ENCODE measurements around the gene ANAPC1. TPM values are rescaled to one million over a fixed set of nuclear protein-coding genes. Genes with fewer than 3 reads are reported as not detected.

The ANAPC1 gene
- total and polyA plus RNA-seq, 2 experiments from 2014 or later: 17.8 to 175 TPM

GRCh38 chr2:111927723-111928122, 43.7 kb upstream of the ANAPC1 start:
- TF ChIP-seq CREB1 (CRISPR knock-in tag; IDR thresholded peaks at IDR 0.05; ENCODE audit: low read depth) (no peak), CTCF (conservative IDR thresholded peaks at IDR 0.05; ENCODE audit: low read depth in 2 of 2) (no peak)
- H3K27me3 Mint-ChIP-seq (ENCODE audit: insufficient read depth, low read depth, poor library complexity): peaks cover 5% of the 10 kb centered on the region
- H3K36me3 Mint-ChIP-seq (ENCODE audit: low read depth): peaks cover 18% of the 10 kb centered on the region
- Histone ChIP-seq H3K9me2 (ENCODE audit: insufficient read depth) (no peaks in the 10 kb centered on the region), H3K4me3 (no peak overlapping the region), H3K36me3 (ENCODE audit: insufficient read depth) (no peaks in the 10 kb centered on the region), H3K27ac (ENCODE audit: low read depth) (no peak overlapping the region), H3K79me2 (replicated peaks; ENCODE audit: insufficient read depth) (no peaks in the 10 kb centered on the region), H3F3A (replicated peaks; ENCODE audit: low read depth) (no peaks in the 10 kb centered on the region), H3K4me2 (no peak overlapping the region), H3K27me3 (ENCODE audit: insufficient read depth) (no peaks in the 10 kb centered on the region), H3K4me1 (ENCODE audit: insufficient read depth) (no peaks in the 10 kb centered on the region), H4K20me1 (replicated peaks; ENCODE audit: insufficient read depth) (no peaks in the 10 kb centered on the region), H2AFZ (no peak overlapping the region)
- no peak overlapping the region for H3K4me3 Mint-ChIP-seq
- peaks cover 10% of the 10 kb centered on the region for H3K4me1 Mint-ChIP-seq
- ATAC-seq (no peak), DNase-seq (ENCODE audit: low spot score) (no peak)
- H3K9me3 Mint-ChIP-seq: no peaks in the 10 kb centered on the region; the same call in 2 of the 3 replicates
- no peak overlapping the region for H3K27ac Mint-ChIP-seq

GRCh38 chr2:111924617-111925107, 40.7 kb upstream of the ANAPC1 start:
- Histone ChIP-seq H3F3A (replicated peaks; ENCODE audit: low read depth) (no peaks in the 10 kb centered on the region), H3K4me1 (ENCODE audit: insufficient read depth) (no peaks in the 10 kb centered on the region), H3K36me3 (ENCODE audit: insufficient read depth) (no peaks in the 10 kb centered on the region), H2AFZ (no peak overlapping the region), H3K9me2 (ENCODE audit: insufficient read depth) (no peaks in the 10 kb centered on the region), H3K27ac (ENCODE audit: low read depth) (no peak overlapping the region), H3K79me2 (replicated peaks; ENCODE audit: insufficient read depth) (no peaks in the 10 kb centered on the region), H3K4me3 (no peak overlapping the region), H3K27me3 (ENCODE audit: insufficient read depth) (no peaks in the 10 kb centered on the region), H4K20me1 (replicated peaks; ENCODE audit: insufficient read depth) (no peaks in the 10 kb centered on the region), H3K4me2 (no peak overlapping the region)
- TF ChIP-seq STAT1 (IDR thresholded peaks at IDR 0.05; ENCODE audit: unreplicated experiment) (no peak), ZNF114 (CRISPR knock-in tag; IDR thresholded peaks at IDR 0.05) (no peak), EZH2 (IDR thresholded peaks at IDR 0.05; ENCODE audit: low read depth, unreplicated experiment) (no peak), POLR2AphosphoS5 (IDR thresholded peaks at IDR 0.05; ENCODE audit: low read depth) (no peak)
- no peak overlapping the region for H3K27ac Mint-ChIP-seq
- 0 out of 3 replicates have a peak, but pooled peaks cover 3% of the 10 kb centered on the region for H3K36me3 Mint-ChIP-seq (ENCODE audit: low read depth)
- peaks cover 6% of the 10 kb centered on the region for H3K27me3 Mint-ChIP-seq (ENCODE audit: insufficient read depth, low read depth, poor library complexity)
- H3K4me1 Mint-ChIP-seq: peaks cover 12% of the 10 kb centered on the region; the same call in 2 of the 3 replicates
- no peak for ATAC-seq
- H3K9me3 Mint-ChIP-seq: no peaks in the 10 kb centered on the region
- H3K4me3 Mint-ChIP-seq: no peak overlapping the region
- DNase-seq (ENCODE audit: low spot score): no peak

- Mint-ChIP-seq H3K4me1 (0 out of 3 replicates have a peak, but pooled peaks cover 7% of the 10 kb centered on the region), H3K27me3 (ENCODE audit: insufficient read depth, low read depth, poor library complexity) (peaks cover 3% of the 10 kb centered on the region), H3K9me3 (no peaks in the 10 kb centered on the region), H3K4me3 (no peak overlapping the region), H3K36me3 (ENCODE audit: low read depth) (no peaks in the 10 kb centered on the region), H3K27ac (no peak overlapping the region)
- Histone ChIP-seq H3K4me1 (ENCODE audit: insufficient read depth) (no peaks in the 10 kb centered on the region), H3K27me3 (ENCODE audit: insufficient read depth) (no peaks in the 10 kb centered on the region), H3F3A (replicated peaks; ENCODE audit: low read depth) (no peaks in the 10 kb centered on the region), H4K20me1 (replicated peaks; ENCODE audit: insufficient read depth) (no peaks in the 10 kb centered on the region), H3K4me2 (no peak overlapping the region), H3K9me2 (ENCODE audit: insufficient read depth) (no peaks in the 10 kb centered on the region), H3K36me3 (ENCODE audit: insufficient read depth) (no peaks in the 10 kb centered on the region), H2AFZ (no peak overlapping the region), H3K27ac (ENCODE audit: low read depth) (no peak overlapping the region), H3K4me3 (no peak overlapping the region), H3K79me2 (replicated peaks; ENCODE audit: insufficient read depth) (no peaks in the 10 kb centered on the region)
- no peak for ATAC-seq
- no peak for DNase-seq (ENCODE audit: low spot score)
- TF ChIP-seq CTCF (conservative IDR thresholded peaks at IDR 0.05; ENCODE audit: low read depth in 2 of 2): no peak
- no peak for TF ChIP-seq CREB1 (CRISPR knock-in tag; IDR thresholded peaks at IDR 0.05; ENCODE audit: low read depth)
- no peak for TF ChIP-seq ZNF114 (CRISPR knock-in tag; IDR thresholded peaks at IDR 0.05)
- TF ChIP-seq EZH2phosphoT487 (IDR thresholded peaks at IDR 0.05; ENCODE audit: unreplicated experiment): no peak
- TF ChIP-seq ZNF331 (CRISPR knock-in tag; IDR thresholded peaks at IDR 0.05; ENCODE audit: low read depth): no peak
- no peak for TF ChIP-seq REST (IDR thresholded peaks at IDR 0.05; ENCODE audit: unreplicated experiment)
- TF ChIP-seq ETS1 (IDR thresholded peaks at IDR 0.05): no peak
Measured at GRCh38 chr2:111923276-111923804, 39.3 kb upstream of the ANAPC1 start.
